Liver (tissue), 9 donors: ENCODE results near the gene PRELID3B. TPM values are rescaled to one million over a fixed set of nuclear protein-coding genes. Genes with fewer than 3 reads are reported as not detected.

ENCODE experiments used
- DNase-seq: peaks from one replicate; pipeline ENCODE4 v3.0.0-alpha.2; 2017; ENCODE audit warnings: low spot score
- H3K27ac ChIP-seq, 2 donors: one replicate each; pipeline ENCODE4 v1.7.0; 2013; ENCODE audit warnings: inconsistent platforms in 2 of 2, low read length in 2 of 2, control low read depth in 1 of 2, low read depth in 1 of 2, mild to moderate bottlenecking in 1 of 2
- H3K27me3 ChIP-seq, 4 donors: one replicate each; pipeline versions ENCODE4 v1.6.1 to v1.7.0; 2013; ENCODE audit warnings: low read length in 3 of 4, inconsistent platforms in 1 of 4, mild to moderate bottlenecking in 1 of 4, moderate library complexity in 1 of 4; ENCODE audit not compliant: control insufficient read depth in 4 of 4, insufficient read depth in 4 of 4
- H3K36me3 ChIP-seq, 4 donors: one replicate each; pipeline versions ENCODE4 v1.6.1 to v1.7.0; 2013; ENCODE audit warnings: low read length in 3 of 4, mild to moderate bottlenecking in 3 of 4, low read depth in 1 of 4, moderate library complexity in 1 of 4; ENCODE audit not compliant: control insufficient read depth in 4 of 4, insufficient read depth in 3 of 4
- H3K4me1 ChIP-seq, 4 donors: one replicate each; pipeline versions ENCODE4 v1.6.1 to v1.7.0; 2013; ENCODE audit warnings: low read length in 3 of 4, mild to moderate bottlenecking in 3 of 4, moderate library complexity in 1 of 4; ENCODE audit not compliant: control insufficient read depth in 4 of 4, insufficient read depth in 4 of 4
- H3K4me3 ChIP-seq, 3 donors: one replicate each; pipeline versions ENCODE4 v1.6.1 to v1.7.0; 2013; ENCODE audit warnings: low read length in 3 of 3, control low read depth in 1 of 3, low read depth in 1 of 3, mild to moderate bottlenecking in 1 of 3
- H3K9ac ChIP-seq, 2 donors: one replicate each; pipeline ENCODE4 v1.7.0; 2013; ENCODE audit warnings: low read length in 2 of 2, mild to moderate bottlenecking in 2 of 2, moderate library complexity in 2 of 2, control low read depth in 1 of 2, low read depth in 1 of 2
- H3K9me3 ChIP-seq, 4 donors: one replicate each; pipeline versions ENCODE4 v1.6.1 to v1.7.0; 2013; ENCODE audit warnings: low read length in 3 of 4; ENCODE audit not compliant: control insufficient read depth in 4 of 4
- EGR1 ChIP-seq, 2 donors: IDR thresholded peaks; 2 replicates each; pipeline ENCODE4 v1.6.1; 2016 to 2018; ENCODE audit warnings: antibody characterized with exemption in 2 of 2, low read depth in 2 of 2
- FOXA1 ChIP-seq: IDR thresholded peaks from 2 replicates; pipeline ENCODE4 v1.6.1; 2016; ENCODE audit warnings: antibody characterized with exemption
- FOXA2 ChIP-seq: IDR thresholded peaks from 2 replicates; pipeline ENCODE4 v1.6.1; 2016; ENCODE audit warnings: antibody characterized with exemption
- HNF4A ChIP-seq, 2 donors: conservative IDR thresholded peaks; 2 replicates each; pipeline ENCODE4 v1.6.1; 2016; ENCODE audit warnings: antibody characterized with exemption in 2 of 2, mild to moderate bottlenecking in 2 of 2
- HNF4G ChIP-seq: IDR thresholded peaks from 2 replicates; pipeline ENCODE4 v1.6.1; 2016; ENCODE audit warnings: antibody characterized with exemption
- JUND ChIP-seq, 2 donors: IDR thresholded peaks; 2 replicates each; pipeline ENCODE4 v1.6.1; 2016; ENCODE audit warnings: antibody characterized with exemption in 2 of 2
- NR2F2 ChIP-seq: IDR thresholded peaks from 2 replicates; pipeline ENCODE4 v1.6.1; 2016; ENCODE audit warnings: antibody characterized with exemption
- RAD21 ChIP-seq, 2 donors: IDR thresholded peaks; 2 replicates each; pipeline ENCODE4 v1.6.1; 2016; ENCODE audit warnings: antibody characterized with exemption in 2 of 2, mild to moderate bottlenecking in 2 of 2
- RXRA ChIP-seq, 2 donors: IDR thresholded peaks; 2 replicates each; pipeline ENCODE4 v1.6.1; 2017 to 2018; ENCODE audit warnings: antibody characterized with exemption in 2 of 2, mild to moderate bottlenecking in 1 of 2
- SP1 ChIP-seq: IDR thresholded peaks from 2 replicates; pipeline ENCODE4 v1.6.1; 2018; ENCODE audit warnings: antibody characterized with exemption, mild to moderate bottlenecking
- TAF1 ChIP-seq: conservative IDR thresholded peaks from 2 replicates; pipeline ENCODE4 v1.6.1; 2016; ENCODE audit warnings: antibody characterized with exemption, mild to moderate bottlenecking
- YY1 ChIP-seq: IDR thresholded peaks from 2 replicates; pipeline ENCODE4 v1.6.1; 2016; ENCODE audit warnings: antibody characterized with exemption, mild to moderate bottlenecking
- WGBS: extraction: QIAGEN DNeasy Blood & Tissue Kit; methylation state at CpG from one replicate; pipeline ENCODE4 v1.1.7; 2013; 5-methylcytosine and 5-hydroxymethylcytosine counted together
- polyA plus RNA-seq, 2 donors: library from polyadenylated mRNA; stranded (reverse) in 1 of 2; unstranded in 1 of 2; fragments of 200-250 nt in 1 of 2; fragments of >200 nt in 1 of 2; fragmentation: Nextera tagmentation in 1 of 2; extraction: Ambion mirVana in 1 of 2; gene quantifications; one replicate each; pipeline versions ENCODE4 v1.2.1 to v1.2.3, GENCODE V29; 2013 to 2015
- total RNA-seq, 2 donors: library from RNA; depleted of rRNA; stranded (reverse); fragments of >200 nt; gene quantifications; one replicate each; pipeline ENCODE4 v1.2.3, GENCODE V29; 2014
- TF ChIP-seq, protein P1 (sequence below): IDR thresholded peaks from 2 replicates; pipeline ENCODE4 v1.6.1; 2016; ENCODE audit warnings: antibody characterized with exemption
- TF ChIP-seq, protein P2 (sequence below): IDR thresholded peaks from 2 replicates; pipeline ENCODE4 v1.6.1; 2016; ENCODE audit warnings: antibody characterized with exemption
- TF ChIP-seq, protein P3 (sequence below): IDR thresholded peaks from 2 replicates; pipeline ENCODE4 v1.6.1; 2016; ENCODE audit warnings: antibody characterized with exemption, mild to moderate bottlenecking
- TF ChIP-seq, protein P4 (sequence below): IDR thresholded peaks from 2 replicates; pipeline ENCODE4 v1.6.1; 2016; ENCODE audit warnings: antibody characterized with exemption
- TF ChIP-seq, protein P5 (sequence below): fragments of 150-350 bp; IDR thresholded peaks from 2 replicates; pipeline ENCODE4 v1.5.1; 2017; ENCODE audit warnings: improper control_type of control experiment, low read depth, low read length; ENCODE audit not compliant: missing input control
- donor health status: healthy.
- donor health status: healthy.
- donor health status: healthy.
- donor health status: healthy.
- donor health status: healthy.

The PRELID3B gene
- total and polyA plus RNA-seq, 4 donors, result 18.2 to 38.1 (median 25.3) TPM

DNA sequence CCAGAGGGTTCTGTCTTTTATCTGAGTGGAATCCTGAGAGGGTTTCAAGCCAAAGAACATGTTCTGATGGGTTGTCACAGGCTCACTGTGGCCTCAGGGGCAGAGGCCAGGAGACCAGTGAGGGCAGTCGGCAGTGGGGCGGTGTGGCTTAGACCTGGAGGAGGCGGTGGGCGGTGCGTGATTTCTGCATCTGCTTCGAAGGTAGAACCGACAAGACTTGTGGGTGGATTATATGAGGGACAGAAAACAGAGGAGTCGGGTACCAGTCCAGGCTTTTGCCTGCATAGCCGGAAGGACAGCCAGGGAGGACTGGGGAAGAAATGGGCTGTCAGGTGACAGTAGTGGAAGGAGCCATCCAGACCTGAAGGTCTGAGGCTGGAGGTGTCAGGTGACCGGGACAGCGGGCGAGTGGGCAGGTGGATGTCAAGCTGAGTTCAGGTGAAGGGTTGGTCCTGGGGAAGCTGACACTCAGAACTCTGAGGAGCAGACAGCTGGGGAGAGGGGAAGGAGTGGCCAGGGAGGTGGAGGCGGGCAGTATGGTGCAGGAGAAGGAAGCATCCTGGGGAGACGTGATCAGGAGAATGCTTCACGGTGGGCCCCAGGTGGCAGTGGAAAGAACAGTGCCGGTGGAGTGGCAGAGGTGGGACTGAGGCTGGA, 38.6 kb downstream of the PRELID3B start:
- TF ChIP-seq HNF4A (conservative IDR thresholded peaks at IDR 0.05) (no peak), FOXA2 (no peak), HNF4G (no peak), TAF1 (no peak), YY1 (no peak), RAD21 (IDR thresholded peaks at IDR 0.05) (no peak), FOXA1 (no peak), RXRA (IDR thresholded peaks at IDR 0.05) (no peak), NR2F2 (no peak), JUND (IDR thresholded peaks at IDR 0.05) (no peak), SP1 (no peak), EGR1 (IDR thresholded peaks at IDR 0.05; ENCODE audit: low read depth in 2 of 2) (no peak)
- TF ChIP-seq, protein P1, sequence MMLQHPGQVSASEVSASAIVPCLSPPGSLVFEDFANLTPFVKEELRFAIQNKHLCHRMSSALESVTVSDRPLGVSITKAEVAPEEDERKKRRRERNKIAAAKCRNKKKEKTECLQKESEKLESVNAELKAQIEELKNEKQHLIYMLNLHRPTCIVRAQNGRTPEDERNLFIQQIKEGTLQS, result no peak
- TF ChIP-seq, protein P2, sequence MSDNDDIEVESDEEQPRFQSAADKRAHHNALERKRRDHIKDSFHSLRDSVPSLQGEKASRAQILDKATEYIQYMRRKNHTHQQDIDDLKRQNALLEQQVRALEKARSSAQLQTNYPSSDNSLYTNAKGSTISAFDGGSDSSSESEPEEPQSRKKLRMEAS, result no peak
- TF ChIP-seq, protein P3, sequence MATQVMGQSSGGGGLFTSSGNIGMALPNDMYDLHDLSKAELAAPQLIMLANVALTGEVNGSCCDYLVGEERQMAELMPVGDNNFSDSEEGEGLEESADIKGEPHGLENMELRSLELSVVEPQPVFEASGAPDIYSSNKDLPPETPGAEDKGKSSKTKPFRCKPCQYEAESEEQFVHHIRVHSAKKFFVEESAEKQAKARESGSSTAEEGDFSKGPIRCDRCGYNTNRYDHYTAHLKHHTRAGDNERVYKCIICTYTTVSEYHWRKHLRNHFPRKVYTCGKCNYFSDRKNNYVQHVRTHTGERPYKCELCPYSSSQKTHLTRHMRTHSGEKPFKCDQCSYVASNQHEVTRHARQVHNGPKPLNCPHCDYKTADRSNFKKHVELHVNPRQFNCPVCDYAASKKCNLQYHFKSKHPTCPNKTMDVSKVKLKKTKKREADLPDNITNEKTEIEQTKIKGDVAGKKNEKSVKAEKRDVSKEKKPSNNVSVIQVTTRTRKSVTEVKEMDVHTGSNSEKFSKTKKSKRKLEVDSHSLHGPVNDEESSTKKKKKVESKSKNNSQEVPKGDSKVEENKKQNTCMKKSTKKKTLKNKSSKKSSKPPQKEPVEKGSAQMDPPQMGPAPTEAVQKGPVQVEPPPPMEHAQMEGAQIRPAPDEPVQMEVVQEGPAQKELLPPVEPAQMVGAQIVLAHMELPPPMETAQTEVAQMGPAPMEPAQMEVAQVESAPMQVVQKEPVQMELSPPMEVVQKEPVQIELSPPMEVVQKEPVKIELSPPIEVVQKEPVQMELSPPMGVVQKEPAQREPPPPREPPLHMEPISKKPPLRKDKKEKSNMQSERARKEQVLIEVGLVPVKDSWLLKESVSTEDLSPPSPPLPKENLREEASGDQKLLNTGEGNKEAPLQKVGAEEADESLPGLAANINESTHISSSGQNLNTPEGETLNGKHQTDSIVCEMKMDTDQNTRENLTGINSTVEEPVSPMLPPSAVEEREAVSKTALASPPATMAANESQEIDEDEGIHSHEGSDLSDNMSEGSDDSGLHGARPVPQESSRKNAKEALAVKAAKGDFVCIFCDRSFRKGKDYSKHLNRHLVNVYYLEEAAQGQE, result no peak
- TF ChIP-seq, protein P4, sequence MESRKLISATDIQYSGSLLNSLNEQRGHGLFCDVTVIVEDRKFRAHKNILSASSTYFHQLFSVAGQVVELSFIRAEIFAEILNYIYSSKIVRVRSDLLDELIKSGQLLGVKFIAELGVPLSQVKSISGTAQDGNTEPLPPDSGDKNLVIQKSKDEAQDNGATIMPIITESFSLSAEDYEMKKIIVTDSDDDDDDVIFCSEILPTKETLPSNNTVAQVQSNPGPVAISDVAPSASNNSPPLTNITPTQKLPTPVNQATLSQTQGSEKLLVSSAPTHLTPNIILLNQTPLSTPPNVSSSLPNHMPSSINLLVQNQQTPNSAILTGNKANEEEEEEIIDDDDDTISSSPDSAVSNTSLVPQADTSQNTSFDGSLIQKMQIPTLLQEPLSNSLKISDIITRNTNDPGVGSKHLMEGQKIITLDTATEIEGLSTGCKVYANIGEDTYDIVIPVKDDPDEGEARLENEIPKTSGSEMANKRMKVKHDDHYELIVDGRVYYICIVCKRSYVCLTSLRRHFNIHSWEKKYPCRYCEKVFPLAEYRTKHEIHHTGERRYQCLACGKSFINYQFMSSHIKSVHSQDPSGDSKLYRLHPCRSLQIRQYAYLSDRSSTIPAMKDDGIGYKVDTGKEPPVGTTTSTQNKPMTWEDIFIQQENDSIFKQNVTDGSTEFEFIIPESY, result no peak
- TF ChIP-seq, protein P5, sequence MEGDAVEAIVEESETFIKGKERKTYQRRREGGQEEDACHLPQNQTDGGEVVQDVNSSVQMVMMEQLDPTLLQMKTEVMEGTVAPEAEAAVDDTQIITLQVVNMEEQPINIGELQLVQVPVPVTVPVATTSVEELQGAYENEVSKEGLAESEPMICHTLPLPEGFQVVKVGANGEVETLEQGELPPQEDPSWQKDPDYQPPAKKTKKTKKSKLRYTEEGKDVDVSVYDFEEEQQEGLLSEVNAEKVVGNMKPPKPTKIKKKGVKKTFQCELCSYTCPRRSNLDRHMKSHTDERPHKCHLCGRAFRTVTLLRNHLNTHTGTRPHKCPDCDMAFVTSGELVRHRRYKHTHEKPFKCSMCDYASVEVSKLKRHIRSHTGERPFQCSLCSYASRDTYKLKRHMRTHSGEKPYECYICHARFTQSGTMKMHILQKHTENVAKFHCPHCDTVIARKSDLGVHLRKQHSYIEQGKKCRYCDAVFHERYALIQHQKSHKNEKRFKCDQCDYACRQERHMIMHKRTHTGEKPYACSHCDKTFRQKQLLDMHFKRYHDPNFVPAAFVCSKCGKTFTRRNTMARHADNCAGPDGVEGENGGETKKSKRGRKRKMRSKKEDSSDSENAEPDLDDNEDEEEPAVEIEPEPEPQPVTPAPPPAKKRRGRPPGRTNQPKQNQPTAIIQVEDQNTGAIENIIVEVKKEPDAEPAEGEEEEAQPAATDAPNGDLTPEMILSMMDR, result no peak
- Histone ChIP-seq H3K27ac (peak overlapping the region; percentile 82 to 92), H3K36me3 (peaks cover 11 to 19% (median 13%) of the 10 kb centered on the region in 4 donors), H3K4me3 (no peak overlapping the region), H3K4me1 (peaks cover 11 to 38% (median 26%) of the 10 kb centered on the region in 4 donors), H3K9me3 (no peaks in the 10 kb centered on the region), H3K27me3 (no peaks in the 10 kb centered on the region), H3K9ac (no peak overlapping the region)
- WGBS, result 88% methylated on average over 16 of the region's 16 CpGs
- DNase-seq, result no peak
